Amniotic epithelial cell (primary cell): ENCODE results near the gene SEMA3E.

ENCODE experiments used
- DNase-seq: peaks from one replicate; pipeline ENCODE4 v3.0.0-alpha.2; 2010; ENCODE audit warnings: low read depth

SEMA3E gene

GRCh38 chr7:83640731-83641537, 8.0 kb downstream of the SEMA3E start:
- DNase-seq = no peak

GRCh38 chr7:83640240-83640639, 8.7 kb downstream of the SEMA3E start:
- no peak for DNase-seq

- no peak for DNase-seq
Measured at GRCh38 chr7:83633516-83633915, 15.4 kb downstream of the SEMA3E start.

- no peak for DNase-seq
Measured at GRCh38 chr7:83629117-83629880, 19.6 kb downstream of the SEMA3E start.

- no peak for DNase-seq
Measured at GRCh38 chr7:83617858-83618257, 31.1 kb downstream of the SEMA3E start.

GRCh38 chr7:83614112-83614511, 34.8 kb downstream of the SEMA3E start:
- DNase-seq = peak; percentile 53

- no peak for DNase-seq
Measured at GRCh38 chr7:83613232-83613631, 35.7 kb downstream of the SEMA3E start.

- no peak for DNase-seq
Measured at GRCh38 chr7:83611776-83612175, 37.2 kb downstream of the SEMA3E start.

GRCh38 chr7:83610649-83611304, 38.2 kb downstream of the SEMA3E start:
- DNase-seq = no peak

GRCh38 chr7:83608716-83609115, 40.2 kb downstream of the SEMA3E start:
- DNase-seq = no peak

- DNase-seq = no peak
Measured at GRCh38 chr7:83603649-83604048, 45.3 kb downstream of the SEMA3E start.

GRCh38 chr7:83599131-83599530, 49.8 kb downstream of the SEMA3E start:
- no peak for DNase-seq

GRCh38 chr7:83593921-83594475, 54.9 kb downstream of the SEMA3E start:
- DNase-seq = no peak

GRCh38 chr7:83588602-83589240, 60.2 kb downstream of the SEMA3E start:
- DNase-seq = no peak

GRCh38 chr7:83586281-83586680, 62.7 kb downstream of the SEMA3E start:
- no peak for DNase-seq

GRCh38 chr7:83581667-83582435, 67.1 kb downstream of the SEMA3E start:
- DNase-seq = no peak

- DNase-seq = peak; percentile 21
Measured at GRCh38 chr7:83579740-83580139, 69.2 kb downstream of the SEMA3E start.

GRCh38 chr7:83575436-83575835, 73.5 kb downstream of the SEMA3E start:
- no peak for DNase-seq

- DNase-seq = no peak
Measured at GRCh38 chr7:83574616-83575015, 74.3 kb downstream of the SEMA3E start.

GRCh38 chr7:83562960-83563359, 86.0 kb downstream of the SEMA3E start:
- DNase-seq = no peak

GRCh38 chr7:83562289-83562688, 86.7 kb downstream of the SEMA3E start:
- DNase-seq = no peak
